Neutrophil (primary cell): ENCODE results near the gene SLC25A24.
"Not testable (repeated sequence)": the region's sequence is repeated elsewhere in the genome, so short reads cannot be mapped to it uniquely, and the experiment has no call there.

Experiments
- H3K27ac ChIP-seq: fragments of 200-600 bp; sonication (generic); 2 replicates; pipeline ENCODE4 v1.5.1; 2016; ENCODE audit warnings: mild to moderate bottlenecking, moderate library complexity
- H3K27me3 ChIP-seq: fragments of 200-600 bp; sonication (generic); 2 replicates; pipeline ENCODE4 v1.6.0; 2016; ENCODE audit warnings: mild to moderate bottlenecking
- H3K36me3 ChIP-seq: fragments of 200-600 bp; sonication (generic); 2 replicates; pipeline ENCODE4 v1.5.1; 2017
- H3K4me1 ChIP-seq, 2 experiments: fragments of 200-600 bp in 1 of 2; sonication (generic) in 1 of 2; 1 replicate in 1 of 2; 2 replicates in 1 of 2; pipeline versions ENCODE4 v1.5.1 to v1.6.1; 2013 to 2016; ENCODE audit warnings: low read depth in 1 of 2, low read length in 1 of 2, mild to moderate bottlenecking in 1 of 2, moderate library complexity in 1 of 2; ENCODE audit not compliant: control insufficient read depth in 1 of 2, insufficient read depth in 1 of 2
- H3K4me3 ChIP-seq, 2 experiments: fragments of 200-600 bp in 1 of 2; sonication (generic) in 1 of 2; 1 replicate in 1 of 2; 2 replicates in 1 of 2; pipeline ENCODE4 v1.5.1; 2013 to 2016; ENCODE audit warnings: low read depth in 1 of 2, low read length in 1 of 2, mild to moderate bottlenecking in 1 of 2, moderate library complexity in 1 of 2
- H3K9me3 ChIP-seq: fragments of 200-600 bp; sonication (generic); 2 replicates; pipeline ENCODE4 v1.5.1; 2016
- CTCF ChIP-seq: fragments of 200-600 bp; sonication (generic); IDR thresholded peaks from 2 replicates; pipeline ENCODE4 v1.5.1; 2016; ENCODE audit warnings: antibody characterized with exemption

Gene SLC25A24

GRCh38 chr1:108214641-108215465, 14.7 kb upstream of the SLC25A24 start:
- H3K4me1 ChIP-seq: not testable (repeated sequence)

DNA sequence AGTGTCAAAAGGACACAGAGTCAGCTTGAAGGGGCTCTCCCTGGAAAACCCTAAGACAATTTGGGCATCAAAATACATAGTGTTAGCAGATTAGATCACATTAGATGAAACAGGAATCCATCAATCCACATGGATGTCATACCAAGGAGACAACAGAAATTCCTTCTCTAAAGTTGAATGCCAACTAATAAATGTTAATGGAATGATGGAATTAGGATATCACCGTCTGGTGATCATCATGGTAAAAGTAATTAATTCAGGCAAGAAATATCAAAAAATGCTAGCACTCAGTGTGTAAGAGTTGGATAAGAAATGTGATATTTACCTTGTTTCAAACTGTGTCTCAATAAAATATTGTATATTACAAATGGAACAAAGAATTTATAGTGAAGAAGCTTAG, 10.9 kb upstream of the SLC25A24 start:
- Histone ChIP-seq H3K4me3 (no peak overlapping the region), H3K36me3 (no peaks in the 10 kb centered on the region), H3K27me3 (peaks cover 29% of the 10 kb centered on the region), H3K27ac (no peak overlapping the region), H3K4me1 (no peaks in the 10 kb centered on the region), H3K9me3 (no peaks in the 10 kb centered on the region)
- no peak for TF ChIP-seq CTCF

More at GRCh38 chr1:108214641-108215465, 14.7 kb upstream of the SLC25A24 start:
- H3K27ac ChIP-seq, H3K4me3 ChIP-seq, H3K36me3 ChIP-seq, H3K9me3 ChIP-seq: not testable (repeated sequence)
- H3K27me3 ChIP-seq: peaks cover 36% of the 10 kb centered on the region
- peak; percentile 17 for TF ChIP-seq CTCF

- Histone ChIP-seq H3K36me3 (no peaks in the 10 kb centered on the region), H3K27me3 (peaks cover 34% of the 10 kb centered on the region), H3K9me3 (no peaks in the 10 kb centered on the region), H3K4me3 (no peak overlapping the region), H3K27ac (no peak overlapping the region), H3K4me1 (no peaks in the 10 kb centered on the region)
- TF ChIP-seq CTCF: no peak
These were observed 9.4 kb upstream of the SLC25A24 start for GRCh38 chr1:108209456-108210108.

DNA sequence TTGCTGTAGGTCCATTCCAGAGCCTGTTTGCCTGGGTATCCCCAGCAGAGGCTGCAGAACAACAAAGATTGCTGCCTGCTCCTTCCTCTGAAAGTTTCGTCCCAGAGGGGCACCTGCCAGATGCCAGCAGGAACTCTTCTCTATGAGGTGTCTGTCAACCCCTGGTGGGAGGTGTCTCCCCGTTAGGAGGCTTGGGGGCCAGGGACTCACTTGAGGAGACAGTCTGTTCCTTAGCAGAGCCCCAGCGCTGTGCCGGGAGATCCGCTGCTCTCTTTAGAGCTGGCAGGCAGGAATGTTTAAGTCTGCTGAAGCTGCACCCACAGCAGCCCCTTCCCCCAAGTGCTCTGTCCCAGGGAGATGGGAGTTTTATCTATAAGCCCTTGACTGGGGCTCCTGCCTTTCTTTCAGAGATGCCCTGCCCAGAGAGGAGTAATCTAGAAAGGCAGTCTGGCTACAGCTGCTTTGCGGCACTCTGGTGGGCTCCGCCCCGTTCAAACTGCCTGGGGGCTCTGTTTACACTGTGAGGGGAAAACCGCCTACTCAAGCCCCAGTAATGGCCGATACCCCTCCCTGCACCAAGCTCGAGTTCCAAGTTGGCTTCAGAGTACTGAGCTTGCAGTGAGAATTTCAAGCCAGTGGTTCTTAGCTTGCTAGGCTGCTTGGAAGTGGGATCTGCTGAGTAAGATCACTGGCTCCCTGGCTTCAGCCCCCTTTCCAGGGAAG, 8.7 kb upstream of the SLC25A24 start:
- no peaks in the 10 kb centered on the region for H3K4me1 ChIP-seq
- H3K4me3 ChIP-seq: no peak overlapping the region
- H3K27me3 ChIP-seq: peaks cover 36% of the 10 kb centered on the region
- no peak overlapping the region for H3K27ac ChIP-seq
- no peak for TF ChIP-seq CTCF
- no peaks in the 10 kb centered on the region for H3K36me3 ChIP-seq
- no peaks in the 10 kb centered on the region for H3K9me3 ChIP-seq

DNA sequence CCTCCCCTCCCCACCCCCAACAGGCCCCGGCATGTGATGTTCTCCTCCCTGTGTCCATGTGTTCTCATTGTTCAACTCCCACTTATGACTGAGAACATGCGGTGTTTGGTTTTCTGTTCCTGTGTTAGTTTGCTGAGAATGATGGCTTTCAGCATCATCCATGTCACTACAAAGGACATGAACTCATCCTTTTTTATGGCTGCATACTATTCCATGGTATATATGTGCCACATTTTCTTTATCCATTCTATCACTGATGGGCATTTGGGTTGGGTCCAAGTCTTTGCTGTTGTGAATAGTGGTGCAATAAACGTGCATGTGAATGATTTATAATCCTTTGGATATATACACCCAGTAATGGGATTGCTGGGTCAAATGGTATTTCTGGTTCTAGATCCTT, 3.4 kb upstream of the SLC25A24 start:
- not testable (repeated sequence) for H3K36me3 ChIP-seq, H3K4me3 ChIP-seq, H3K9me3 ChIP-seq, H3K27me3 ChIP-seq, H3K27ac ChIP-seq
- H3K4me1 ChIP-seq: peaks cover 15 to 17% of the 10 kb centered on the region in 2 experiments
